ENCODE measurements around the gene MYZAP. TPM values are rescaled to one million over a fixed set of nuclear protein-coding genes. Genes with fewer than 3 reads are reported as not detected.
"Not testable (repeated sequence)": the region's sequence is repeated elsewhere in the genome, so short reads cannot be mapped to it uniquely, and the experiment has no call there.

Gene MYZAP
- polyA plus RNA-seq, 12 donors: 2.3 to 6.3 (median 3.2) TPM; not detected in 1

- DNase-seq: no peak
These were observed 375 bp upstream of the MYZAP start for GRCh38 chr15:57591237-57591821.

- DNase-seq: no peak
These were observed 722 bp downstream of the MYZAP start for GRCh38 chr15:57592426-57592825.

- no peak for DNase-seq
These were observed 1.2 kb downstream of the MYZAP start for GRCh38 chr15:57592836-57593420.

- no peak for DNase-seq
These were observed 2.8 kb downstream of the MYZAP start for GRCh38 chr15:57594479-57594878.

GRCh38 chr15:57595011-57595866 is 3.5 kb downstream of the MYZAP start:
- no peak for DNase-seq

GRCh38 chr15:57596301-57596855 is 4.7 kb downstream of the MYZAP start:
- DNase-seq: no peak

- no peak for DNase-seq
These were observed 5.3 kb downstream of the MYZAP start for GRCh38 chr15:57596978-57597377.

- DNase-seq: no peak
These were observed 5.7 kb downstream of the MYZAP start for GRCh38 chr15:57597431-57597830.

- no peak for DNase-seq
These were observed 6.6 kb downstream of the MYZAP start for GRCh38 chr15:57598346-57598745.

- no peak for DNase-seq
These were observed 7.6 kb downstream of the MYZAP start for GRCh38 chr15:57599296-57599810.

GRCh38 chr15:57600197-57600596 is 8.5 kb downstream of the MYZAP start:
- no peak for DNase-seq

GRCh38 chr15:57604507-57604906 is 12.8 kb downstream of the MYZAP start:
- DNase-seq: no peak

GRCh38 chr15:57605491-57605890 is 13.8 kb downstream of the MYZAP start:
- DNase-seq: no peak

GRCh38 chr15:57606048-57606447 is 14.3 kb downstream of the MYZAP start:
- DNase-seq: no peak

- no peak for DNase-seq
These were observed 15.1 kb downstream of the MYZAP start for GRCh38 chr15:57606816-57607215.

- DNase-seq: no peak
These were observed 15.9 kb downstream of the MYZAP start for GRCh38 chr15:57607570-57608000.

- DNase-seq: no peak
These were observed 18.3 kb downstream of the MYZAP start for GRCh38 chr15:57609805-57610529.

GRCh38 chr15:57611123-57611522 is 19.4 kb downstream of the MYZAP start:
- DNase-seq: no peak

GRCh38 chr15:57611938-57612337 is 20.2 kb downstream of the MYZAP start:
- no peak for DNase-seq

GRCh38 chr15:57614241-57614640 is 22.5 kb downstream of the MYZAP start:
- DNase-seq: no peak

GRCh38 chr15:57615951-57616496 is 24.3 kb downstream of the MYZAP start:
- not testable (repeated sequence) for DNase-seq

Measured in muscle of arm (tissue), 12 donors.